ENCODE measurements around the gene COL16A1.
A peak's percentile ranks its signal among the peaks of the same experiment; 100 is the strongest.

COL16A1 gene

DNA sequence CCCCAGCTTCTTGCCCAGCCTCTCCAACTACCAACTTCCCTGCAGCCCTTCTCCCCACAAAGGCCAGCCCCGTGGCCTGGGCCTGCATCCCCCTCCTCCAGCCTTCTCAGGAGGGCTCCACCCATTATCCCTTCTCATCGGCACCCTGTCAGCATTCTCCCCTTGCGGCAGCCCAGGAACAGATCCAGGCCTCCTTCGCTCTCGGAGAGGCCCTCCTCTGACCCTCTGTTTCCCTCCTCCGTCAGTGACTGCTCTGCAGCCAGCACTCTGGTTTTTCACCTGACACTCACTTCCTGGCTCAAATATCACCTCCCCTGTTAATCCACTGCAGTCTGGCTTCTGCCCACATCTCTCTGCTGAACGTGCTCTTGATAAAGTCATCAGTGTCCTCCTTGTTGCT is 42.9 kb upstream of the COL16A1 start:
- peak; percentile 67 for FAIRE-seq

DNA sequence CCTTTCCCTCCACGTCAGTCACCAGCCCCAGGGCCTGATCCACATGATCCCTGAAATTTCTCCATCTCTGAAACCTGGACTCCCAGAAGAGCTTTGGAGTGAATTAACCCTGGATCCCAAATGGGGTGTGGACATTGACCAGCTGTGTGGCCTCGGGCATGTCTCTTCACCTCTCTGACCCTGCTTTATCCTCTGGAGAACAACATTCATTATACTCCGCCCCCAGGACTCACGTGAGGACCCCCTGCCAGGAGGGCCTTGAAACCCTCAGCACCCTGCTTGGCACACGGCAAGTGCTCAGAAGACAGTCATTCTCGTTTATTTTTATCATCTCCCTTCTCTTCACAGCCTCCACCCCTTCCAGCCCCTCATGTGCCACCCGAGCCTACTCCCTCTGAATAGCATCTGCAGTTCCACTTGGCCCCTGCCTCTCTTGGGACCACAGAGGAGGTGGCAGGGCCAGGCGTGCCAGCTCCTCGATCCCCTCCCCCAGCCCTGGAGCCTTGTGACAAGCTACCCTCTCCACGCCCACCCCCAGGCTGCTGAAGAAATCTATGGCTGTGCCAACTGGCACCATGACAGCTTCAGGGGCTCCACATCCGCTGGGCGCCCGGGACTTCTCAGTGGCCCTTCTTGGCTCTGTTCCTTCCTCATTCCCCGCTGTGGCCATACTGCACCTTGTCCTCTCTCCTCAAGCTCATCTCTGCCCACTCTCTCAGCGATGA is 42.3 kb upstream of the COL16A1 start:
- no peak for DNase-seq (ENCODE audit: insufficient read length, low spot score)
- TF ChIP-seq POLR2A (IDR thresholded peaks at IDR 0.05; ENCODE audit: low read depth, low read length) (no peak), SPI1 (IDR thresholded peaks at IDR 0.05; ENCODE audit: low read depth, low read length) (no peak), POLR2AphosphoS5 (IDR thresholded peaks at IDR 0.05; ENCODE audit: low read depth, low read length) (no peak), POU2F2 (IDR thresholded peaks at IDR 0.05; ENCODE audit: low read depth, low read length) (no peak), PAX5 (IDR thresholded peaks at IDR 0.05; ENCODE audit: insufficient read depth, low read length, severe bottlenecking) (no peak), TAF1 (IDR thresholded peaks at IDR 0.05; ENCODE audit: low read depth, low read length) (no peak)
- peak; percentile 33 for FAIRE-seq

More for the DNA sequence above, 42.9 kb upstream of the COL16A1 start:
- no peak for DNase-seq (ENCODE audit: insufficient read length, low spot score)
- TF ChIP-seq SPI1 (IDR thresholded peaks at IDR 0.05; ENCODE audit: low read depth, low read length): no peak
- no peak for TF ChIP-seq POLR2A (IDR thresholded peaks at IDR 0.05; ENCODE audit: low read depth, low read length)
- TF ChIP-seq PAX5 (IDR thresholded peaks at IDR 0.05; ENCODE audit: insufficient read depth, low read length, severe bottlenecking): no peak
- TF ChIP-seq POU2F2 (IDR thresholded peaks at IDR 0.05; ENCODE audit: low read depth, low read length): no peak
- no peak for TF ChIP-seq POLR2AphosphoS5 (IDR thresholded peaks at IDR 0.05; ENCODE audit: low read depth, low read length)
- TF ChIP-seq TAF1 (IDR thresholded peaks at IDR 0.05; ENCODE audit: low read depth, low read length): no peak

DNA sequence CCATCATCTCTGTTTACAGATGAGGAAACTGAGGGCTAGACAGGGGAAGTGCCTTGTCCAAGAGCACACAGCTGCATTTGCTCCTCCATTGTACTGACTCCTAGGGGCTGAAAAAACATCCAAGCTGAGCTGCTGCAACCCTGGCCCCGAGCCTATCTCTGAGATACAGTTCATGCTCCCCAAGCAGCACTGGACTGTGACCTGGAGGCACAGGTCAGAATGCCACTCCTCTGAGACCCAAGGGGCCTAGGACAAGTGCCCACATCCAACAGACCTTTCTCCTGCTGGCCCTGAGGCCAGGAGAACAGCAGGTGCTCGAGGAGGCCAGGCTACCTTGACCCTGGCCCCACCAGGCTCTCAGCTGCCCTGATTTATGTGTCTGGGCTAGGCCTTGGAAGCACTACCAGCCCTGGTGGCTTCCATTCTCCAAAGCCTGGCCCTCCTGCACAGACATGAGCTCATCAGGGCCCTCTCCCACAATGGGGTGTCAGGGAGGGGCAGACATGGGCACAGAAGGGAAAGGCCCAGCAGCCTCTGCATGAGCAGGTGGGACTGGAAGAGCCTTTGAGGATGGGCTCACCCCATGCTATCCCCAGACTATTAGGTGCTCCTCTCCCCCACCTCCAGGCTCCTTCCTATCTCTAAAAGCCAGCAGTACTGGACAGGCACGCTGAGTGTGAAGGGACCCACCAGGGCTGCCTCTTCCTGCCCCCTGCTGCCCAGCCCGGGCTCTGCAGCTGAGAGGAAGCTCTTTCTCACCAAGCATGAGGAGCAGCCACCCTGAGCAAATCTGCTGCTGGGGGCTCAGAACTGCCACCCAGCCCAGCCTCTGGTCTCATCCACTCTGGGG is 41.5 kb upstream of the COL16A1 start:
- FAIRE-seq: peak; percentile 23
- peak; percentile 81 for DNase-seq (ENCODE audit: insufficient read length, low spot score)

DNA sequence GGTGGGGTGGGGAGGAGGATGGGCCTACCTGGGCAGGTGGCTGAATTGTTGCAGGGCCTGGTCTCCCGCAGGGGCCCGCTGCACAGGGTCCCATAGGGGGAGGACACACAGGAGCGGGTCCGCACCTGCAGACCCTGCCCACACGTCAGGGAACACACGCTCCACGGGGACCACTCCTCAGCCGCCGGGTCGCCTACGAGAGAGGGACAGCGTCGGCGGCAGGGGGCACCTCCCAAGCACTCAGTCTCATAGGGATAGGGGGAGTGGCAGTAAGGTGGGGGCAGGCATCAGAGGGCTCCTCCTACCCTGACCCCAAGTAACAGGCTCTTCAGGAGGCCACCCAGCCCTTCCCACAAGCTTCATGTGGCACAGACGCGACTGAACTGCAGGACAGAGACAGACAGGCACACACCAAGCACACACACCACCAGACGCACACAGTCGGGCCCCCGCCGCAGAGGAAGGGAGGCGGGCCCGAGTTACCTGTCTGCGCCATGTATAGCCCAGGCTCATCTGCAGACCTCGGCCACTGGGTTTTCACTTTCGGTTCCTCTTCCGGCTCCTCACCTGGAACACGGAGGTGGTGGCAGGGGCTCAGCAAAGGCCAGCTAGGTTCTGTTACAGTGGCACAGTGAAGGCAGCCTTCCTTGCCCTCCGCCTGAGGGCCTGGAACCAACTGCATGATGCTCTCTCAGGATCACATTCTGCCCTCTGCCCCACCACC is 40.5 kb upstream of the COL16A1 start:
- FAIRE-seq: peak; percentile 97
- peak; percentile 83 for DNase-seq (ENCODE audit: insufficient read length, low spot score)
- TF ChIP-seq SPI1 (IDR thresholded peaks at IDR 0.05; ENCODE audit: low read depth, low read length) (peak; percentile 91), POLR2A (IDR thresholded peaks at IDR 0.05; ENCODE audit: low read depth, low read length) (no peak), POU2F2 (IDR thresholded peaks at IDR 0.05; ENCODE audit: low read depth, low read length) (peak; percentile 32; the same call in 1 of the 2 replicates)

More for the DNA sequence above, 41.5 kb upstream of the COL16A1 start:
- TF ChIP-seq SPI1 (IDR thresholded peaks at IDR 0.05; ENCODE audit: low read depth, low read length) (0 out of 2 replicates have a peak, but pooled peaks have one; percentile 24), POLR2AphosphoS5 (IDR thresholded peaks at IDR 0.05; ENCODE audit: low read depth, low read length) (no peak)

DNA sequence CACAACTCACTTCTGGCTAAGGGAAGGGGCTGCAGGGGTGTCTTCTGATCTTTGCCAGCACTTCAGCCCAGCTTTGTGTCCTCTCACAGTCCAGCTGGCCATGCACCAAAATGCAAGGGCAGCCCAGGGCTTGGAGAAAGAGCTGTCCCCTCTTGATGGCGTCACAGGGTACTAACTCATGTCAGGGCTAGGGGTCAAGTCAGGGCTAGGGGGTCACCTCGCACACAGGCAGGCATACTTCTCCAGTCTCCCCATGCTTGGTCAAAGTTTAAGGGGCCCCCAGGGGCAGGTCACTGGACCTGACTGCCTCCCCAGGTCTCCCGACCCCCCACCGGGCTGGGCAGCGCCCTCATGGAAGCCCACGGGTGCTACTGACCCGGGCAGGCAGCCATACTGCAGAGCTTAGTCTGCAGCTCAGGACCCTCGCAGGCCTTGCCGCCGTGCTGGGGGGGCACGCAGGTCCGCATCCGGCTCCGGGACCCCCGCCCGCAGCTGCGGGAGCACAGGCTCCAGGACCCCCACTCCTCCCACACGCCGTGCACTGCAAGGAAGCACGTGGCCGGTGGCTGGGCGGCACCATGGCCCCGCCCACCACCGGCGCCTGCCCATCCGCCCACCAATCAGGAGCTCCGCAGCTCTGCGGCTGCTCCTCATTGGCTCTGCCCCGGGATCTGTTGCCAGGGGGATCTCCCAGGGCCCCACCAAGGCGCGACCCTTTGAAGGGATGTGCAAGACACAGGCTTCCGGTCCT is 38.8 kb upstream of the COL16A1 start:
- DNase-seq (ENCODE audit: insufficient read length, low spot score): no peak
- no peak for TF ChIP-seq POU2F2 (IDR thresholded peaks at IDR 0.05; ENCODE audit: low read depth, low read length)
- no peak for TF ChIP-seq TAF1 (IDR thresholded peaks at IDR 0.05; ENCODE audit: low read depth, low read length)
- no peak for TF ChIP-seq POLR2AphosphoS5 (IDR thresholded peaks at IDR 0.05; ENCODE audit: low read depth, low read length)
- TF ChIP-seq POLR2A (IDR thresholded peaks at IDR 0.05; ENCODE audit: low read depth, low read length): no peak
- no peak for TF ChIP-seq SPI1 (IDR thresholded peaks at IDR 0.05; ENCODE audit: low read depth, low read length)
- TF ChIP-seq PAX5 (IDR thresholded peaks at IDR 0.05; ENCODE audit: insufficient read depth, low read length, severe bottlenecking): no peak
- no peak for FAIRE-seq

DNA sequence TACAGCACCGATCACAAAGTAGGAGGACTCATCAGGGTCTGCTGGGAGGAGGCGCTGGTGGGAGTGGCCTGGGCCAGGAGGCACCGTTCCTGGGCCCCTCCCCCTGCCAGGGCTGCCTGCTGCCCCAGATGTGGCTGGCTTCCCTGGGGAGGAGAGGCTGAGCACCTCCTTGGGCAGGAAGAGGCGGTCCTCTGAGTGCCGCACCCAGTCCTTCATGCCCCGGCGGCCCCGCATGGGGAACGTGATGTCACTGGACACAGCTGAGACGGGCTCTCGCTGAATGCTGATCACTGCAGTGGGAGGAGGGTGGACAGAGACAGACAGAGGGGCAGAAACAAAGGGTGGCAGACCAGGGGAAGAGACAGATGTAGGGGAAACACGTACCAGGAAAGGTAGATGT is 35.5 kb upstream of the COL16A1 start:
- no peak for FAIRE-seq
- DNase-seq (ENCODE audit: insufficient read length, low spot score): no peak
- no peak for TF ChIP-seq POLR2AphosphoS5 (IDR thresholded peaks at IDR 0.05; ENCODE audit: low read depth, low read length)
- no peak for TF ChIP-seq TAF1 (IDR thresholded peaks at IDR 0.05; ENCODE audit: low read depth, low read length)
- no peak for TF ChIP-seq PAX5 (IDR thresholded peaks at IDR 0.05; ENCODE audit: insufficient read depth, low read length, severe bottlenecking)
- no peak for TF ChIP-seq SPI1 (IDR thresholded peaks at IDR 0.05; ENCODE audit: low read depth, low read length)
- TF ChIP-seq POU2F2 (IDR thresholded peaks at IDR 0.05; ENCODE audit: low read depth, low read length): no peak
- no peak for TF ChIP-seq POLR2A (IDR thresholded peaks at IDR 0.05; ENCODE audit: low read depth, low read length)

DNA sequence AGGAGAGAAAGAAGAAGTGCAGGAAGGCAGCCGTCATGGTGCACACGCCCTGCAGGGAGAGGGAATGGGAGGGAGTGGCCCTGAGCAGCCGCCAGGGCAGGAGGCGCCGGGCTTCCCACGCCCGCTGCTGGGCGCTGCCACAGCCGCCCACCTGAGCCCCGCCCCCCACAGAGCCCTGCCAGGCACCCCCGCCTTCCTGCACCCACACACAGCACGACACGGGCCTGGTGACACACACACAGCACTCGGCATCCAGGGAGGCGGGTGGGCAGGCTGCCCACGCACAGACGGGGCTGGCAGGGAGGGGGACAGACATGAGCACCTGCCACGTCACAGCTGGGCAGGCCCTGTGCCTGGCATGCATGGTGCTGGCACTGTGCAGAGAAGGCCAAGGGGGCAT is 32.9 kb upstream of the COL16A1 start:
- FAIRE-seq (no peak), DNase-seq (ENCODE audit: insufficient read length, low spot score) (no peak)
- no peak for TF ChIP-seq SPI1 (IDR thresholded peaks at IDR 0.05; ENCODE audit: low read depth, low read length)
- no peak for TF ChIP-seq POLR2A (IDR thresholded peaks at IDR 0.05; ENCODE audit: low read depth, low read length)
- TF ChIP-seq POLR2AphosphoS5 (IDR thresholded peaks at IDR 0.05; ENCODE audit: low read depth, low read length): no peak
- TF ChIP-seq POU2F2 (IDR thresholded peaks at IDR 0.05; ENCODE audit: low read depth, low read length): no peak
- no peak for TF ChIP-seq PAX5 (IDR thresholded peaks at IDR 0.05; ENCODE audit: insufficient read depth, low read length, severe bottlenecking)
- TF ChIP-seq TAF1 (IDR thresholded peaks at IDR 0.05; ENCODE audit: low read depth, low read length): no peak

DNA sequence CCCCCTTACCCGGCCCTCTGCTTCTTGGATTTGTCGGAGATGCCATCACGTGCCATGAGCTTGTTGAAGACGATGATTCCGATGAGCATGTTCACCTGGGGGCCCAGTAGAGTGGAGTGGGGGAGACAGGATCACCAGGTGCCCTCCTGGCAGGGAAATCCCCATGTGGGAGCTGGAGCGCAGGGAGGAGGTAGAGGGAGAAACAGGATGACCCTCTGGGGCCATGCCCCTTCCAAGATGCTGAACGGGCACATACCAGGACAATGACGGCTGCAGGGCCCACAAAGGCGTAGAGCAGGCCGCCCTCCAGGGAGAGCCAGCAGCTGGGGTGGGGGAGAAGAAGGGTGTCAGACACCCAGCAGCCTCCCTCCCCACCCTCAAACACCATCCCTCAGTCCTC is 31.8 kb upstream of the COL16A1 start:
- TF ChIP-seq TAF1 (IDR thresholded peaks at IDR 0.05; ENCODE audit: low read depth, low read length) (no peak), POU2F2 (IDR thresholded peaks at IDR 0.05; ENCODE audit: low read depth, low read length) (no peak), PAX5 (IDR thresholded peaks at IDR 0.05; ENCODE audit: insufficient read depth, low read length, severe bottlenecking) (no peak), POLR2AphosphoS5 (IDR thresholded peaks at IDR 0.05; ENCODE audit: low read depth, low read length) (no peak), SPI1 (IDR thresholded peaks at IDR 0.05; ENCODE audit: low read depth, low read length) (no peak), POLR2A (IDR thresholded peaks at IDR 0.05; ENCODE audit: low read depth, low read length) (no peak)
- no peak for FAIRE-seq
- DNase-seq (ENCODE audit: insufficient read length, low spot score): no peak

Measured in GM12891 (cell line).